GM06990 (cell line): ENCODE data around the gene DNAAF5.

Experiments
- DNase-seq: peaks from one replicate; pipeline ENCODE4 v3.0.0-alpha.2; 2011; ENCODE audit not compliant: insufficient read length; ENCODE audit errors: extremely low read depth
- H3K27me3 ChIP-seq: replicated peaks from 2 replicates; pipeline ENCODE4 v1.6.0; 2011; ENCODE audit warnings: low read length; ENCODE audit not compliant: control insufficient read depth, insufficient read depth
- H3K36me3 ChIP-seq: 2 replicates; pipeline ENCODE4 v1.5.1; 2011; ENCODE audit warnings: low read length; ENCODE audit not compliant: control insufficient read depth, insufficient read depth
- H3K4me3 ChIP-seq: replicated peaks from 2 replicates; pipeline ENCODE4 v1.5.1; 2011; ENCODE audit warnings: low read depth, mild to moderate bottlenecking, control low read depth, low read length
- TF ChIP-seq, protein P1 (sequence below): IDR thresholded peaks from 2 replicates; pipeline ENCODE4 v1.5.1; 2011; ENCODE audit warnings: low read length, control low read depth, mild to moderate bottlenecking, inconsistent platforms; ENCODE audit not compliant: insufficient read depth, poor library complexity, severe bottlenecking

The DNAAF5 gene

DNA sequence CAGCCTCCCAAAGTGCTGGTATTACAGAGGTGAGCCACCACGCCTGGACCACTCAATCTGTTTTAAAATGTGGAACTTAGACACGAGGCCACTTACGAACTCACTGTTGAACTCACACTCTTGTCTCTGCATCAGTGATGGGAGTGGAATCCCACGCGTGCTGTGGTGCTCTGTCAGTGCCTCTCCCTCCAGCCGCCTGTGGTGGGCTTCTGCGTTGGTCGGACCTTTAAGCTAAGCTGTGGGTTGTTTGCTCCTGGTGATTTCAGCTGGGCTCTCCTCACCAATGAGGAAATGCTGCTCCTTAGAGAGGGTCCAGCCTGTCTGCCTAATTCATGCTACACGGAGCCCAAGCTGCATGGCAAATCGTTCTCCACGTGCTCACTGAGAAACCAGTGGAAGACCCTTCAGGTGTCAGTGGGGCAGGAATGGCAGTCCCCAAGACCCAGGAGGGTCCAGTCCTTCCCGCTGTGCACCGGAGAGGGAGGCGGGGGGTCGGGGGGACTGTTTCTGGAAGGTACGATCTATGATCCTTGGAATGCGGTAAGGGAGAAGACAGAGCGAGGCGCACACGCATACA lies 18.4 kb downstream of the DNAAF5 start:
- H3K4me3 ChIP-seq: no peak overlapping the region
- no peak for DNase-seq
- peaks cover 10% of the 10 kb centered on the region for H3K36me3 ChIP-seq
- TF ChIP-seq, protein P1, sequence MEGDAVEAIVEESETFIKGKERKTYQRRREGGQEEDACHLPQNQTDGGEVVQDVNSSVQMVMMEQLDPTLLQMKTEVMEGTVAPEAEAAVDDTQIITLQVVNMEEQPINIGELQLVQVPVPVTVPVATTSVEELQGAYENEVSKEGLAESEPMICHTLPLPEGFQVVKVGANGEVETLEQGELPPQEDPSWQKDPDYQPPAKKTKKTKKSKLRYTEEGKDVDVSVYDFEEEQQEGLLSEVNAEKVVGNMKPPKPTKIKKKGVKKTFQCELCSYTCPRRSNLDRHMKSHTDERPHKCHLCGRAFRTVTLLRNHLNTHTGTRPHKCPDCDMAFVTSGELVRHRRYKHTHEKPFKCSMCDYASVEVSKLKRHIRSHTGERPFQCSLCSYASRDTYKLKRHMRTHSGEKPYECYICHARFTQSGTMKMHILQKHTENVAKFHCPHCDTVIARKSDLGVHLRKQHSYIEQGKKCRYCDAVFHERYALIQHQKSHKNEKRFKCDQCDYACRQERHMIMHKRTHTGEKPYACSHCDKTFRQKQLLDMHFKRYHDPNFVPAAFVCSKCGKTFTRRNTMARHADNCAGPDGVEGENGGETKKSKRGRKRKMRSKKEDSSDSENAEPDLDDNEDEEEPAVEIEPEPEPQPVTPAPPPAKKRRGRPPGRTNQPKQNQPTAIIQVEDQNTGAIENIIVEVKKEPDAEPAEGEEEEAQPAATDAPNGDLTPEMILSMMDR: no peak
- H3K27me3 ChIP-seq: no peaks in the 10 kb centered on the region

DNA sequence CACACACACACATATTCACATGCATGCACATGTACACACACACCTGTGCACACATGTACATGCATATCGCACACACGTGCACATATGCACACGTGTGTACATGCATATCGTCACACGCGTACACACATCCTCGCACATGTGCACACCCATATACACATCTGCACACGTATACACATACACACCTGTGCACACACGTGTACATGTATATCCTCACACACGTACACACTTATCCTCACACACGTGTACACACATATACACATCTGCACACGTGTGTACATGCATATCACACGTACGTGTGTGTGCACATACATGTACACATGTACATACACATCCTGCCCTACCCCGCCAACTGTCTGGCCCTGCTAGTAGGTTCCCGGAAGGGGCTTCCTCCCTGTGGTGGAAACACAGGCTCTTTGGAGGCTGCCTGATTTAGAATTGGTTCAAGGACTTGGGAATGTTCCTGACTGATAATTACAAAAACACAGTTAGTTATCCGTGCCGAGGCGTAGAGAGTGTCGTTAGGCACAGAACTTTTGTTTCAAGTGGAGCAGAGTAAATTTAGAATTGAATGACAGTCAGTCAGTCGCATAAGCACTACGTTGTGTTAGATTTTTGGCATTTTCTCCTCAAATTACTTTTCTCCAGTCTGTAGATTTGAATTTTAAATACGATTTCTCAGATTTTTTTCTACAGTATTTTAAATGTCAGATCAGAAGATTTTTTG lies 19.1 kb downstream of the DNAAF5 start:
- Histone ChIP-seq H3K27me3 (no peaks in the 10 kb centered on the region), H3K36me3 (peaks cover 9% of the 10 kb centered on the region), H3K4me3 (no peak overlapping the region)
- TF ChIP-seq, protein P1: no peak
- DNase-seq: no peak

DNA sequence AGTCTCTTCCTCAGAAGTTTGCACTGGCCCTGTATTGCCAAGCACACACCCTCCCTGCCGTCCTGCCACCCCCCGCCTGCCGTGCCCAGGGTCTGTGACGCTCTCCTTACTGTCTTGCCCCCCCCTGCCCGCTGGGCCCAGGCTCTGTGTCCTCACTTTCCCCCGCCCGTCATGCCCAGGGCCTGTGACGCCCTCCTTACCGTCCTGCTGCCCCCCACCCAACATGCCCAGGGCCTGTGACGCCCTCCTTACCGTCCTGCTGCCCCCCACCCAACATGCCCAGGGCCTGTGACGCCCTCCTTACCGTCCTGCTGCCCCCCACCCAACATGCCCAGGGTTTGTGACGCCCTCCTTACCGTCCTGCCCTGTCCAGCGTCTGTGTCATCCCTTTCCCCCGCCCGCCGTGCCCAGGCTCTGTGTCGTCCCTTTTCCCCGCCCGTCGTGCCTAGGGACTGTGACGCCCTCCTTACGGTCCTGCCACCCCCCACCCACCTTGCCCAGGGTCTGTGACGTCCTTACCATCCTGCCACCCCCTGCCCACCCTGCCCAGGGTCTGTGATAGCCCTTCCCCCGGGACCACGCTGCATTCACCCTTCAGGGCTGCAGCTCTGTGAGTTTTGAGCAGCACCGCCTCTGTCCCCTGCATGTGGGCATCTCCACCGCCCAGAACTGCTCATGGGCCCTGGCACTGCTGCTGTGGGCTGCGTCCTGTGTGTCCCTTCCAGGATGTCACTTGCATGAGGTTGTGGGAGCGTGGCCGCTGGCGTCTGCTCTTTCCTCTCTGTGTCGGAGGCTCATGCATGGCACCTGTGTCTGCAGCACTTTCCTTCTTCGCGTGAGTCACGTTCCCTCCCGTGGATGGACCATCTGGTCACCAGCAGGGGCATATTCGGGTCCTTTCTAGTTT lies 19.9 kb downstream of the DNAAF5 start:
- peaks cover 4% of the 10 kb centered on the region for H3K36me3 ChIP-seq
- H3K4me3 ChIP-seq: no peak overlapping the region
- no peak for DNase-seq
- H3K27me3 ChIP-seq: no peaks in the 10 kb centered on the region
- TF ChIP-seq, protein P1: no peak

DNA sequence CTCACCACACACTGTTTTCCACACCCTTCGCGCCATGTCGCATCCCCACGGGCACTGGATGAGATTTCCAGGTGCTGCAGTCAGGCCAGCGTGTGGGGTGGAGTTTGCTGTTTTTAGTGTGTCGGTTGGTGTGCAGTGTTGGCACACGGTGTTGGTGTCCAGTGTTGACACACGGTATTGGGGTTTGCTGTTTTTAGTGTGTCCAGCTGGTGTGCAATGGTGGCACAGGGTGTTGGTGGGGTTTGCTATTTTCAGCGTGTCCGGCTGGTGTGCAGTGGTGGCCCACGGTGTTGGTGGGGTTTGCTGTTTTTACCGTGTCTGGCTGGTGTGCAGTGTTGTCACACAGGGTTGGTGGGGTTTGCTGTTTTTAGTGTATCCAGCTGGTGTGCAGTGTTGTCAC lies 20.7 kb downstream of the DNAAF5 start:
- Histone ChIP-seq H3K36me3 (peaks cover 2% of the 10 kb centered on the region), H3K4me3 (no peak overlapping the region), H3K27me3 (no peaks in the 10 kb centered on the region)
- DNase-seq: no peak
- TF ChIP-seq, protein P1: no peak

DNA sequence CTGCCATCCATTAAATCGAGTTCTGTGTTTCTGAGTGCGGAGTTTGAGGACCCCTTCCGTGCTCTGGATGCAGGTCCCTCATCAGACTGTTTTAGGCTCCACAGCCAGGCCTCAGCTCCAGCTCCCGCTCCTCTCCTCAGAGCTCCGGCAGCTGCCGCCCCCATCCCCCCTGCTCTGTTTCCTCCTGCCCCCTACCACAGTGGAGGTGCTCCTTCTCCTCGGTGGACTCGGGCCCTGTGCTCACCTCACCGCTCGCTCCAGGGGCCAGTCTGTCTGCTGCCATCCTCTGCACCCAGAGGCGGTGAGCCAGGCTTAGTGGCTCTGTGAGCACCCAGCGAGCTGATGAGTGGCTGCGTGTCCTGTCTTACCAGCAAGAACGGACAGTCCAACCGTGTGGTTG lies 21.9 kb downstream of the DNAAF5 start:
- no peak for DNase-seq
- peaks cover 2% of the 10 kb centered on the region for H3K36me3 ChIP-seq
- no peaks in the 10 kb centered on the region for H3K27me3 ChIP-seq
- no peak overlapping the region for H3K4me3 ChIP-seq
- TF ChIP-seq, protein P1: no peak
